Psoas muscle (tissue), 8 donors: ENCODE results near the gene PDIA3. TPM values are rescaled to one million over a fixed set of nuclear protein-coding genes. Genes with fewer than 3 reads are reported as not detected.

Source experiments
- ATAC-seq, 4 donors: fragments of 200-7000 bp; cut with Tn5 transposase; one replicate each; pipeline ENCODE4 v1.9.1; 2020; ENCODE audit warnings: moderate library complexity in 3 of 4, mild to moderate bottlenecking in 2 of 4
- DNase-seq, 2 donors: peaks; one replicate each; pipeline ENCODE4 v3.0.0-alpha.2; 2020
- H3K27ac ChIP-seq: fragments of 200-600 bp; one replicate; pipeline ENCODE4 v1.8.0; 2022
- H3K27me3 ChIP-seq, 3 donors: fragments of 200-600 bp in 1 of 3; one replicate each; pipeline versions ENCODE4 v1.6.1 to v1.8.0; 2013 to 2022; ENCODE audit warnings: low read length in 2 of 3, mild to moderate bottlenecking in 2 of 3, moderate library complexity in 1 of 3; ENCODE audit not compliant: insufficient read depth in 3 of 3
- H3K36me3 ChIP-seq, 2 donors: fragments of 200-600 bp in 1 of 2; one replicate each; pipeline versions ENCODE4 v1.6.1 to v1.8.0; 2013 to 2022; ENCODE audit warnings: low read depth in 1 of 2, mild to moderate bottlenecking in 1 of 2, moderate library complexity in 1 of 2; ENCODE audit not compliant: insufficient read depth in 1 of 2
- H3K4me1 ChIP-seq: fragments of 200-600 bp; one replicate; pipeline ENCODE4 v1.8.0; 2022
- H3K4me3 ChIP-seq: fragments of 200-600 bp; one replicate; pipeline ENCODE4 v1.8.0; 2022; ENCODE audit warnings: mild to moderate bottlenecking
- H3K9me3 ChIP-seq: fragments of 200-600 bp; one replicate; pipeline ENCODE4 v1.8.0; 2022
- WGBS, 3 donors: extraction: QIAGEN DNeasy Blood & Tissue Kit; methylation state at CpG; one replicate each; pipeline versions ENCODE4 v1.1.6 to v1.1.7; 2013; 5-methylcytosine and 5-hydroxymethylcytosine counted together
- intact Hi-C, 2 donors: fragments of 100-400 bp; cut with DNase I; formaldehyde crosslinking; loops; one replicate each; pipeline versions ENCODE4 v1.11.0 to v1.14.2; 2022
- polyA plus RNA-seq, 3 donors: library from polyadenylated mRNA; stranded (reverse); fragments of 200-250 nt; gene quantifications; one replicate each; pipeline ENCODE4 v1.2.3, GENCODE V29; 2013
- total RNA-seq, 4 donors: library from RNA; stranded (reverse); fragmentation: NEBNext Ultra II Directional in 2 of 4; extraction: Animal tissue kit (Norgen Biotek cat#: 25700) in 2 of 4; gene quantifications; one replicate each; pipeline versions ENCODE4 v1.2.1 to v1.2.4, GENCODE V29; 2021 to 2023
- TF ChIP-seq, protein P1 (sequence below): fragments of 200-600 bp; IDR thresholded peaks from one replicate; pipeline ENCODE4 v1.8.0; 2022; ENCODE audit warnings: antibody characterized with exemption
- donor health status: healthy with polysubstance abuse.
- donor health status: DM: no; HTN: no; CAD: no; lungs with moderate emphysema.
- donor health status: Bipolar disorder and iron deficiency.
- donor health status: healthy.
- donor health status: DM: yes; HTN: yes; CAD: no.
- donor health status: DM: no; HTN: no; CAD: no.
- donor health status: DM: no; HTN: no; CAD: no.
- donor health status: DM: yes; HTN: yes; CAD: no.

PDIA3 gene
- total and polyA plus RNA-seq, 7 donors = 48.0 to 89.0 (median 62.1) TPM

GRCh38 chr15:43795197-43795596 is 49.0 kb downstream of the PDIA3 start:
- 87 to 92% (median 89%) methylated on average over 2 of the region's 2 CpGs for WGBS, 3 donors
- H3K27ac ChIP-seq = peak overlapping the region; percentile 99
- H3K36me3 ChIP-seq = peaks cover 3 to 62% of the 10 kb centered on the region in 2 donors
- H3K27me3 ChIP-seq = no peaks in the 10 kb centered on the region
- no peak for ATAC-seq
- H3K9me3 ChIP-seq = no peaks in the 10 kb centered on the region
- no peak overlapping the region for H3K4me3 ChIP-seq
- no peak for DNase-seq
- TF ChIP-seq, protein P1, sequence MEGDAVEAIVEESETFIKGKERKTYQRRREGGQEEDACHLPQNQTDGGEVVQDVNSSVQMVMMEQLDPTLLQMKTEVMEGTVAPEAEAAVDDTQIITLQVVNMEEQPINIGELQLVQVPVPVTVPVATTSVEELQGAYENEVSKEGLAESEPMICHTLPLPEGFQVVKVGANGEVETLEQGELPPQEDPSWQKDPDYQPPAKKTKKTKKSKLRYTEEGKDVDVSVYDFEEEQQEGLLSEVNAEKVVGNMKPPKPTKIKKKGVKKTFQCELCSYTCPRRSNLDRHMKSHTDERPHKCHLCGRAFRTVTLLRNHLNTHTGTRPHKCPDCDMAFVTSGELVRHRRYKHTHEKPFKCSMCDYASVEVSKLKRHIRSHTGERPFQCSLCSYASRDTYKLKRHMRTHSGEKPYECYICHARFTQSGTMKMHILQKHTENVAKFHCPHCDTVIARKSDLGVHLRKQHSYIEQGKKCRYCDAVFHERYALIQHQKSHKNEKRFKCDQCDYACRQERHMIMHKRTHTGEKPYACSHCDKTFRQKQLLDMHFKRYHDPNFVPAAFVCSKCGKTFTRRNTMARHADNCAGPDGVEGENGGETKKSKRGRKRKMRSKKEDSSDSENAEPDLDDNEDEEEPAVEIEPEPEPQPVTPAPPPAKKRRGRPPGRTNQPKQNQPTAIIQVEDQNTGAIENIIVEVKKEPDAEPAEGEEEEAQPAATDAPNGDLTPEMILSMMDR = no peak
- intact Hi-C loops = no loop called here
- H3K4me1 ChIP-seq = peaks cover 51% of the 10 kb centered on the region

GRCh38 chr15:43795997-43796396 is 49.8 kb downstream of the PDIA3 start:
- Histone ChIP-seq H3K27ac (peak overlapping the region; percentile 99), H3K36me3 (peaks cover 3 to 62% of the 10 kb centered on the region in 2 donors), H3K4me3 (no peak overlapping the region), H3K27me3 (no peaks in the 10 kb centered on the region), H3K9me3 (no peaks in the 10 kb centered on the region), H3K4me1 (peaks cover 51% of the 10 kb centered on the region)
- DNase-seq = no peak
- no peak for ATAC-seq
- intact Hi-C loops = no loop called here
- TF ChIP-seq, protein P1 = no peak

GRCh38 chr15:43796566-43796965 is 50.3 kb downstream of the PDIA3 start:
- H3K36me3 ChIP-seq = peaks cover 3 to 68% of the 10 kb centered on the region in 2 donors
- no peak overlapping the region for H3K4me3 ChIP-seq
- H3K27ac ChIP-seq = peak overlapping the region; percentile 99
- no peaks in the 10 kb centered on the region for H3K27me3 ChIP-seq
- TF ChIP-seq, protein P1 = no peak
- peaks cover 56% of the 10 kb centered on the region for H3K4me1 ChIP-seq
- 64 to 84% (median 73%) methylated on average over 3 of the region's 3 CpGs for WGBS, 3 donors
- intact Hi-C loops = no loop called here
- no peak for ATAC-seq
- no peaks in the 10 kb centered on the region for H3K9me3 ChIP-seq
- DNase-seq = no peak

DNA sequence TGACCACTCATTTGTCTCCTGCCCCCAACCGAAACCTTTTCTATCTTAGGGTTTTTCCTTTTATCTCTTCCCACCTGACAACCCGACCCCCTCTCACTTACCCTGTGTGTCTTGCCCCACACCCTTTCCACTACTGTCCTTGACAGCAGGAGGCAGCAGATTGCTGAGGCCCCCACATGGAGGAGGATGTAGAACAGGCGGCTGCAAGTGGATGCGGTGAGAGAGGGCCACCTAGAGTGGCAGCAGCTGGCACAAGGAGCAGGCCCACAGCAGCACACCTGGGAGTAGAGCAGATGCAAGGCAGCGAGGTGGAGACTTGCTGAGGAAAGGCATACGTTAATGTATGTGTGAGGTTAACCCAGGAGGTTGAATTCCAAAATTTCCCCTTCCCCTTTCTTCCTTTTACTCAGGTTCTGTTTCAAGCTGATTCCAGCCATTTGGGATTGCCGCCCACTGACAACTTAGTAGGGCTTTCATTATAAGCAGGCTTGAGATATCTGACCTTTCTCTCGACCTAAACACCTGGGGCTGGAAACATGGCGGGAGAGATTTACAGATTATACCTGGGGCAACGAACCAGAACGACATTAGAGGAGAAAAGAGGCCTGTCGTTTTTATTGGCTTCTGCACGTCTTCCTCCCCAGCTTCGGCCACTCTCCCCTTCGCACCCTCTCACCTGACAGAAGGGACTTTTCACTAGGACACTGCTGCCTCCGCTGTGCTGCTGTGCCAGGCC is 53.1 kb downstream of the PDIA3 start:
- intact Hi-C loops = no loop called here
- ATAC-seq (no peak), DNase-seq (no peak)
- Histone ChIP-seq H3K27ac (peak overlapping the region; percentile 92), H3K4me1 (peaks cover 47% of the 10 kb centered on the region), H3K27me3 (no peaks in the 10 kb centered on the region), H3K9me3 (no peaks in the 10 kb centered on the region), H3K36me3 (peaks cover 3 to 83% of the 10 kb centered on the region in 2 donors), H3K4me3 (peak overlapping the region; percentile 99)
- TF ChIP-seq, protein P1 = no peak
- 83 to 87% (median 84%) methylated on average over 16 of the region's 16 CpGs for WGBS, 3 donors

GRCh38 chr15:43799945-43800285 is 53.7 kb downstream of the PDIA3 start, which contains the start of gene SERINC4:
SERINC4 (minus strand) TSS chr15:43800220; CDS start chr15:43799986, 234 bp downstream.
- TF ChIP-seq, protein P1 = no peak
- peaks cover 3 to 83% of the 10 kb centered on the region in 2 donors for H3K36me3 ChIP-seq
- DNase-seq (no peak), ATAC-seq (peak; percentile 2 to 16 (median 8))
- intact Hi-C loops = no loop called here
- H3K27me3 ChIP-seq = no peaks in the 10 kb centered on the region
- peak within 1 kb of the TSS; percentile 92 for H3K27ac ChIP-seq
- H3K4me3 ChIP-seq = peak within 1 kb of the TSS; percentile 99
- peaks cover 42% of the 10 kb centered on the region for H3K4me1 ChIP-seq
- WGBS, 3 donors = 70 to 77% (median 71%) methylated on average over 8 of the region's 8 CpGs
- no peaks in the 10 kb centered on the region for H3K9me3 ChIP-seq
